EH (cell line): ENCODE measurements around the gene MIDN.
"Not testable (repeated sequence)": the region's sequence is repeated elsewhere in the genome, so short reads cannot be mapped to it uniquely, and the experiment has no call there.

Experiments
- DNase-seq: peaks from one replicate; pipeline ENCODE4 v3.0.0-alpha.2; 2015; ENCODE audit warnings: low read depth

Gene MIDN

DNA sequence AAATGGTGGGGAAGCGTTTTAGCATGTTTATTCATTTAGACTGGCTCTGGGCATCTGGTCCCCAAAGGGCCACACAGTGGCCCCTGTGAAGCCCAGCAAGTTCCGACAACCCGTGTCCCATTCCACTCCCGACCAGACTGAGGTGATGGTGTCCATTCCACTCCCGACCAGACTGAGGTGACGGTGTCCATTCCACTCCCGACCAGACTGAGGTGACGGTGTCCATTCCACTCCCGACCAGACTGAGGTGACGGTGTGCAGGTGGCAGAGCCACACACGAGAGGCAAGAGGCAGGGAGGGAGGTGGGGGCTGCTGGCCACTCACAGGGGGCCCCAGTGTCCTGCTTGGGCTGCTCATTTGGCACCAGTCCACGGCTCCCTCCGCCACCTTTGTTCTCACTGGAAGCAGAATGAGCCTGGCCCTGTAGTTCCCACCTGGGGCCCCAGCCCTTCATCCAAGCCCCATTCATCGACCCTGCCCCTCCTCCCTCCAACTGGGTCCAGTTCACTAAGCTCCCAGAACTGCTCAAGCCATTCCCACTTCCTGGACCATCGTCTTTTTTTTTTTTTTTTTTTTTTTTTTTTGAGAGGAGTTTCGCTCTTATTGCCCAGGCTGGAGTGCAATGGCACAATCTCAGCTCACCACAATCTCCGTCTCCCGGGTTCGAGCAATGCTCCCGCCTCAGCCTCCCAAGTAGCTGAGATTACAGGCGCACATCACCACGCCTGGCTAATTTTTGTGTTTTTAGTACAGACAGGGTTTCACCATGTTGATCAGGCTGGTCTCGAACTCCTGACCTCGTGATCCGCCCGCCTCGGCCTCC lies 1.9 kb upstream of the MIDN start:
- not testable (repeated sequence) for DNase-seq

DNA sequence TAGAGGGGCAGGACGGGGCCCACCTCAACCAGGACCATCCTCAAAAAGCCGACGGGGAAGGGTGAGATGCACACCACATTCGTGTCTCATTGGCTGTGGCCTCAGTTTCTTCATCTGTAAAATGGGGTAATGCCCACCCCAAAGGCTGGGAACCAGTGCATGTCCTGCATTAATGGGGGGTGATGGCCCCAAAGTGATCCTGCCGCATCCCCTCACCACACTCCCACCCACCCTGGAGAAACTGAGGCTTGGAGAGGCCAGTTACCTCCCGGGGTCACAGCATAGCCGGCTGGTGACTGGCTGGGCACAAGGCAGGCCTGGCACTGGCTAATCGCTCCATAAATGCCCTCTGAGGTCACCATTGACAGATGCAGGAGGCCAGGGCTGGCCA lies 640 bp upstream of the MIDN start:
- DNase-seq: no peak

DNA sequence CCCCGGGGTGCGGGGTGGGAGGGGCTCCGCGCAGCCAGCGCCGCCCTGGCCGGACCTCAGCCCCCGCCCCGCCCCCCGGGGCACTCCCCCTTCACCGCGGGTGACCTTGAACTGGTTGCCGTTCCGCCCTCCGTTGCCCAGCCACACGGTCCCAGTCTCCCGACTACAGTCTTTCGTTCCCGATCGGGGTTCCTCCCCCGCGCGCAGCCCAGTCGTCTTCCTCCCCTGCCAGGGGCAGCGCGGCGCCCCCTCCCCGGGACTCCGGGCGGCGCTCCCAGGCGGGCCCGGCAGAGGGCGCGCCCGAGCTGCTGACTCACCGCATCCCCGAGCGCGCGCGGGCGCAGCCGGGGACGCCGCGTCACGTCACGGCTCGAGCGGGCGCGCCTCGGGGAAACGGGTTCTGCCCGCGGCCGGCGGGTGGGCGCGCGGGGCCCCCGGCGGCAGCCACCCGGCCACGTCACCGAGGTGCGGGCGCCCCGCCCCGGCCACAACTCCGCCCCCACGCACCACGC lies 459 bp downstream of the MIDN start:
- peak; percentile 85 for DNase-seq

DNA sequence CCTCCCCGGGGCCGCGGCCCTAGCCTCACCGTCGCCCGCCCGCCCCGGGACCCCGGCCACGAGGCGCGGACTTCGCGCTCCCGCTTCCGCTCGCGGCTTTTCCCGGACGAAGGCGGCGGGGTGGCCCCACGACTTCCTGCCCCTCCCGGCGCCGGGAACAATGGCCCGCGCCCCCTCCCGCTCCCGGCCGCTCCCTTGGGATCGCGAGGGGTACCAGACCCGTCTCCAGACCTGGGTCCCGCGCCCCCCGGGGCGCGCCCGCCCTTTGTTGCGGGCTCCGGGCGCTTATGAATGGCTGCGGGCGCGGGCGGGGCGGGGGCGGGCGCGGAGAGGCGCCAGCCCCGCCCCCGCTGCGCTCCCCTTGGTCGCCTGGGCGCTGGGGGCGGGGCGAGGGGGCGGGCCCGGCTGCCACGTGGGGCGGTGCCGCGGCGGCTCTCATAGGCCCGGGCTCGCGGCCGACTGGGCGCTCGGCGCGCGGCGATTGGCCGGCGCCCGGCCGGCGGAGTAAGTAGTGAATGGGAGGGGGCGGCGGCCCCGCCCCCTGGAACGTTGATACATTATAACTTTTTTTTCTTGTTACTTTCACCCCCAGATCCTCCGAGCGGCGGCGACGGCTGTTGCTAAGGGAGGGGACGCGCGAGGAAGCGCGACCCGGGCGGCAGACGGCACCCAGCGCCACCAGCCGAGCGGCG lies 1.1 kb downstream of the MIDN start:
- DNase-seq: peak; percentile 97

DNA sequence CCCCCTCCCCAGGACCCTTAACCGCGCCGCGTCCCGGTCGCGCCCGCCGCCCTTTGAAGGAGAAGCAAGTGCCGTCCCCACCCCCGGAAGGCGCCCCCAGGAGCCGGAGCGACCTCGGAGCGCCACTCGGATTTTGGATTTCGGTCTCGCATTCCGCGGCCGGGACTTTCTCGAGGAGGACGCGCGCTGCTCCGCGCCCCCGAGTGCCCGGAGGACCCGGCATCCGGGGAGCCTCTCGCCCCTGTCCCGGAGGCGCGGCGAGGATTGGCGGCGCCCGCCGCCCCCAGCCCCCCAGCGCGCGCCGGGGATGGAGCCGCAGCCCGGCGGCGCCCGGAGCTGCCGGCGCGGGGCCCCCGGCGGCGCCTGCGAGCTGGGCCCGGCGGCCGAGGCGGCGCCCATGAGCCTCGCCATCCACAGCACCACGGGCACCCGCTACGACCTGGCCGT lies 1.6 kb downstream of the MIDN start:
- DNase-seq: no peak

DNA sequence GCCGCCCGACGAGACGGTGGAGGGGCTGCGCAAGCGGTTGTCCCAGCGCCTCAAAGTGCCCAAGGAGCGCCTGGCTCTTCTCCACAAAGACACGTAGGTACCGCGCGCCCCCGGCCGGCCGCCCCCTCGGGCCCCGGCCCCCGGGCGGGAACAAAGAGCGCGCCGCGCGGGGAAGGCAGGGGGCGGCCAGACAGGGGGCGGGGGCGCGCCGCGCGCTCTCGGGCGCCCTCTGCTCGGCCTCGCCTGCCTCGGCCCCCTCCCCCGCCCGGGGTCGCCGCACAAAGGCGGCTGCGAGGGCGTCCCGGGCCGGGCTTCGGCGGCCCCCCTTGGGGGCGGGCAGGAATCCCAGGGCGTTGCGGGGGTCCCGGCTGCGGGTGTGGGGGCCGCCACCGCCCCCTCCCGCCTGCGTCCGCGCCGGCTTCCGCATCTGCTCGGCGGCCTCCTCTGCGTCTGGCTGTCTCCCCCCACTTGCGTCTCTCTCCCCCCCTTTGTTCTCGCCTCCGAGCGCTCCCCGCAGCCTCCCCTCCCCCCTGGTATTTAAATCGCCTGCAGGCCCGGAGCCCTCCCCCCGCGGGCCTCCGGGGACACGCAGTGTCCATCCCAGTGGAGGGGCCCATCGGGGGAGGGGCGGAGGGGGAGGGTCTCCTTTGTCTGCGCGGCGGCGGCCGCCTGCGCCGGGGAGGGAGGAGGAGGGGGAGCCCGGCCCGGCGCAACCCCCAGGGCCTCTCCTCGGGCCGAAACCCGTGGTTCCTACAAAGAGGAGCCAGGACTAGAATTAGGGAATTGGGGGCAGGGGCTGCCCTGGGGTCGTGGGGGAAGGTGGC lies 2.3 kb downstream of the MIDN start:
- DNase-seq: peak; percentile 76

DNA sequence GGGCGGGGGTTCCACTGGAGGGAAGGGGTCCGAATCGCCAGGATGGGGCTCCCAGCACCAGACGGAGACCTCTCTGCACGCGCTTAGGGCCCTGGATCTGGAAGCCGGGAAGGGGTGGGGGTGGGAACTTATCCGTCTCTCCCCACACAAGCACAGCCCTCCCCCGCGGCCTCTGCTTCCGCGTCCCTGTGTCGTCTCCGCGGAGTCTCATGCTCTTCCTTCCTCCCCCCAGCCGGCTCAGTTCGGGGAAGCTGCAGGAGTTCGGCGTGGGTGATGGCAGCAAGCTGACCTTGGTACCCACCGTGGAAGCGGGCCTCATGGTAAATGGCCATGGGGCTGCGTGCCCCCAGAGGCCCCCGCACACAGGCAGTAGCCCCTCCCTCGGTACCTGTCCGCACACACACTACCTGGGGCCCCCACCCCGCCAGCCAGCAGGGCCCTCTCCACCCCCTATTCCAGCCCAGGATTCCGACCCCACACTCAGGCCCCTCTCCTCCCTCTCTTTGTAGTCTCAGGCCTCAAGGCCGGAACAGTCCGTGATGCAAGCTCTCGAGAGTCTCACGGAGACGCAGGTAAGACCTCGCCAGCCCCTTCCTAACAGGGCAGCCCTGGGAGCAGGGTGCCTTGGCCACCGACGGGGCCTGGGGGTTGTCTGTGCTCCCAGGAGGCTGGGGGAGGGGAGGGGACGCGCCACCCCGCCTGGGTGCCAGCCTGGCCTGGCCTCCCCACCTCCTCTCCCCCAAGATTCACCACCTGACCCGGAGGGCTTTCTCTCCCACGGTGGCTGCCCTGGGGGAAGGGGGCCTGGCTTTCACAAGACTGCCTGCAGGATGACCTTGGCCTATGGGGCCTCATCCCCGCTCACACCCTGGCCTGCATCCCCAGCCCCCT lies 3.2 kb downstream of the MIDN start:
- peak; percentile 78 for DNase-seq

DNA sequence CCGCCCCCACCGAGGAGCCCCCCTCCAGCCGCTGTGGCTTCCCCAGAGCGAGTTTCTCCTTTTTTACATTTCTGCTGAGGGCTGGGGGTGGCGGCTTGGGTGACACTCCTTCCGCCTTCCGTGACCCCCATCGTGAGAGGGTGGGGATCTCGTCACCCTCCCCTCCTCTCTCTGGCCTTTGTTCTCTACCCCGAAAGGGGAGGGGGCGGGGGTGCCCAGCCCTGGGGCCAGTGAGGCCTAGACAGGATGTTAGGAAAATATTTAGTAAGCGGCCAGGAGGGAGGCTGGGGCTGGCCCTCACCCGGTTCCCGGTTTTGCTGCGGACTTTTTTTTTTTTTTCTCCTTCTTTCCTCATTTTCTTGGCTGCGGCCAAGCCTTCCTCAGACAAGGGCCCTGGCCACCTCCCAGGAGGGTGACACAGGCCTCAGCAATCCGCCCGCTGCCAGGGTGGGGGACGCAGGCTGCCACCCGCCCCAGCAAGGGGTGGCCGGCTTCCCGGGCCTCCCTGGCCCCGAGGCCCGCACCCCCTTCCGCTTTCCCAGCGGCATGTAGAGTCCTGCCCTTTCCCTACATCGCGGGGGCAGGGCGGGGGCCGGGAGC lies 3.9 kb downstream of the MIDN start:
- peak; percentile 98 for DNase-seq

DNA sequence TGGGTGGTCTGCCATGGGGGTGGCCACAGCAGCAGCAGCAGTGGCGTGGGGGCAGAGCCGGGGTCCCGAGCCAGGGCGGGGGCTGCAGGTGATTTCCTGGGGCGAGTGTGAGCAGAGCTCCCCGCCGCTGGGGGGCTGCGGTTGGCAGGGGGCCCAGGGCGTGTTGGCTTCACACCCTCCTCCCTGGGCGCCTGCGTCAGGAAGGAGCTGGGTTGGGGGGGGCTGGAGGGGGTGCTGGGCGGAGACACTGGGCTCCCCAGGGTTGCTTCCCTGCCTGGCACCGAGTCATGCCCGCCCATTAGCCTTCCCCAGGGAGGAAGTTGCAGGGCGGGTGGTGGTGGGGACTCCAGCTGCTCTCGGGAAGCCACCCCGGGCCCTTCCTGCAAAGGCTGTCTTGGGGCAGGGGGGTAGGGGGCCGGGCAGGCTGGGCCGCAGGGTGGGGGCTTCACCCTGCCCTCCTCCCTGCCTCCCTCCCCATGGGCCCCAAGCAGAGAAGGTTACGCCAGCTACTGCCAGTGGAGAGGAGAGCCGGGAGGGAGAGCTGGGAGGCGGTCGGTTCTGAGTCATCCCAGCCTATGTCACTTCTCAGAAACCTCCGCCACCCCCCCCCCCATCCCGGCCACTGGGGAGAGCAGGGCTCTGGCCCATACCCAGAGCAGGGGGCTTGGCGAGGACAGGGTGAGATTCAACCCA lies 4.6 kb downstream of the MIDN start:
- peak; percentile 99 for DNase-seq

DNA sequence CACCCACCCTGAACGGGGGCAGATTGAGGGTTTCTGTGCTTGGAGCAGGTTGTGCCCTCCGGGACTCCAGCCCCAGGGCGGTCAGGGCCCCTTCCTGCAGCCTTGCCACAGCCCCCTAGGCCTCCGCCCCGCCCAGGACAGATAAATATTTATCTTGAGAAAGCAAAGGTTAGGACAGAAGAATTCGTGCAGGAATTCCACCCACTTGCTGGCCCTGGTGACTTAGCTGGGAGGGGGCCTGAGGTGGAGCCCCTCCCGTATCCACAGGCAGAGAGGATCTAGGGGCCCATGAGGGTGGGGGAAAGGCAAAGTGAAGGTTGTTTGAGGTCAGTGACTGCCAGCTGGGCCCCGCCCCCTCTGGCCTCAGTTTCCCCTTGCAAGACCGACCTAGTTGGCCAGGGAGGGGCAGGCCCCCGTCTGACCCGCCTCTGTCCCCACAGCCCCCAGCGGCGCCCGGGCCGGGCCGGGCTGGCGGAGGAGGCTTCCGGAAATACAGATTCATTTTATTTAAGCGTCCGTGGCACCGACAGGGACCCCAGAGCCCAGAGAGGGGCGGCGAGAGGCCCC lies 5.2 kb downstream of the MIDN start:
- DNase-seq: no peak

DNA sequence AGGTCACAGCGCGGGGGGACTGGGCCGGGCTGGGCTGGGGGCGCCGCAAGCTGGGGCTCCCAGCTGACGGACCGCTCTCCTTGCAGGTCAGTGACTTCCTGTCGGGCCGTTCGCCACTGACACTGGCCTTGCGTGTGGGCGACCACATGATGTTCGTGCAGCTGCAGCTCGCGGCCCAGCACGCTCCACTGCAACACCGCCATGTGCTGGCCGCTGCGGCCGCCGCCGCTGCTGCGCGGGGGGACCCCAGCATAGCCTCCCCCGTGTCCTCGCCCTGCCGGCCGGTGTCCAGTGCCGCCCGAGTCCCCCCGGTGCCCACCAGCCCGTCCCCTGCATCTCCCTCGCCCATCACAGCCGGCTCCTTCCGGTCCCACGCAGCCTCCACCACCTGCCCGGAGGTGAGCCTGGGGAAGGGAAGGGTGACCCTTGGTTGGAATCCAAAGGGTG lies 5.7 kb downstream of the MIDN start:
- DNase-seq: no peak

DNA sequence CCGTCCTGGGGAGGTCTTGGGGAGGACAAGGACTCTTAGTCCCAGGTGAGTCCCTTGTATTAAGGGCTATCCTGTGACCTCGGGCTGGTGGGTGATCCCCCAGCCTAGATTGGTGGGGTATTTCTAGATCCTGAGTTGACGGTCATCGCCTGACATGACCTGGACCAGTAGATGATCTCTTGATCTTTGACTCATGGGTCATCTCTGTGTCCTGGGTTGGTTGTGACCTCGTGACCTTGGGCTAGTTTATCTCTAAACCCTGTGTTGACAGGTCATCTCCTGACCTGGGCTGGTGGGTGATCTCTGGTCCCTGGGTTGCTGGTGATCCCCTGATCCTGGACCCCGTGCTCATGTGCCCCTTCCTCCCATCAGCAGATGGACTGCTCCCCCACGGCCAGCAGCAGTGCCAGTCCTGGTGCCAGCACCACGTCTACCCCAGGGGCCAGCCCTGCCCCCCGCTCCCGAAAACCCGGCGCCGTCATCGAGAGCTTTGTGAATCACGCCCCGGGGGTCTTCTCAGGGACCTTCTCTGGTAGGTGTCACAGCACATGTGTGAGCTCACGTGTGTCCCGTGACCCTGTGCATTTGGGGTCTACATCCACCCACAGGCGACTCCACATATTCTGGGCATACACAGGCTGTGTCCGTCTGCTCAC lies 6.3 kb downstream of the MIDN start:
- DNase-seq: no peak

DNA sequence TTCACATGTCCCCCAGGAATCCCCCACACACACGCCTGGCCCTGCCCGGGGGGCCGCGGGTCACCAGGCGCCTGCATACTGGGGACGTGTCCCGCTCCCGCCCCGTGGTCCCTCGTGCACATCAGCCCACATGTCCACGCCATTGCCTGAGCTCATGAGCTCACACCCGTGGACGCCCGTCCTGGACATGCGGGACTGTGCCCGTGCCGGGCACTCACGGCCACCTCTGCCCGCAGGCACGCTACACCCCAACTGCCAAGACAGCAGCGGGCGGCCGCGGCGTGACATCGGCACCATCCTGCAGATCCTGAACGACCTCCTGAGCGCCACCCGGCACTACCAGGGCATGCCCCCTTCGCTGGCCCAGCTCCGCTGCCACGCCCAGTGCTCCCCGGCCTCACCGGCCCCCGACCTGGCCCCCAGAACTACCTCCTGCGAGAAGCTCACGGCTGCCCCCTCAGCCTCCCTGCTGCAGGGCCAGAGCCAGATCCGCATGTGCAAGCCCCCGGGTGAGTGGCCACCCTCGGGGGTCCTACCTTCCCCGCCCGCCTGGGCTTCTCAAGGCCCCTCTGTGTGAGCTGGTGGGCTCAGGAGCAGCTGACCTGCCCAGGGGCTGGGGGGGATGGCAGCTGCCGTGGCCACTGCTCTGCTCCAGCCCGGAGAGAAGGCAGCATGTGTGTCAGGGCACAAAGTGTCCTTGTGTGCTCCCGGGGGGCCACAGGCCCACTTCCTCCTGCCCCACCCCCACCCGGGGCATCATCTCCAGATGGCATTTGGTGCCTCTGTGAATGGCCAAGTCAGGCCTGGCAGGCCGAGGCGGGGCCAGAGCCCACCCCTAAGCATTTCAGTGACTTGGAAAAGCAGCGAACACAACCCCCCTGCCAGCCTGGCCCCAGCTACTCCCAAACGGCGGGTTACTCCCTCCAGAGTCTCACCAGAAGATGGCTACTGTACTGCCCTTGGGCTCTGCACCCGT lies 7.1 kb downstream of the MIDN start:
- no peak for DNase-seq

DNA sequence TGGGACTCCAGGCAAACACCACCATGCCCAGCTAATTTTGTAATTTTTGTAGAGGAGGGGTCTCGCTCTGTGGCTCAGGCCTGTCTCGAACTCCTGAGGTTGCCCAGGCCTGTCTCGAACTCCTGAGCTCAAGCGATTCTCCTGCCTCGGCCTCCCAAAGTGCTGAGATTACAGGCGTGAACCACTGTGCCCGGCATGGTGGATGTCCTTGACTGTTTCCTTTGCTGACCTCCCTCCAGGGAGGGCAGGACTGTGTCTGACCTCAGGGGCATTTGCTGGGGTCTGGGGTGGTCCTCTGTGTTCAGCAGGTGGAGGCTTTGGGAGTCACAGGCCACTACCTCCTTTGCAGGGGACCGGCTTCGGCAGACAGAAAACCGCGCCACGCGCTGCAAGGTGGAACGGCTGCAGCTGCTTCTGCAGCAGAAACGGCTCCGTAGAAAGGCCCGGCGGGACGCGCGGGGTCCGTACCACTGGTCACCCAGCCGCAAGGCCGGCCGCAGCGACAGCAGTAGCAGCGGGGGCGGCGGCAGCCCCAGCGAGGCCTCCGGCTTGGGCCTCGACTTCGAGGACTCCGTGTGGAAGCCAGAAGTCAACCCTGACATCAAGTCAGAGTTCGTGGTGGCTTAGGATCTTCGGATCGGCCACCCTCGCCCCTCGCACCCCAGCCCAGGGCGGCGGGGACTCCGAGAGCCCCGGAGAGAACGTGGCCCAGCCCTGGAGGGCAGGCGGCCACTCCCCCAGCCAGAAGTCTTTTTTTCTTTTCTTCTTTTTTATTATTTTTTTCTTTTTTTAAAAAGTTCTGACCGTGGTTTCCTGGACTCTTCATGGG lies 8.5 kb downstream of the MIDN start:
- DNase-seq: no peak

DNA sequence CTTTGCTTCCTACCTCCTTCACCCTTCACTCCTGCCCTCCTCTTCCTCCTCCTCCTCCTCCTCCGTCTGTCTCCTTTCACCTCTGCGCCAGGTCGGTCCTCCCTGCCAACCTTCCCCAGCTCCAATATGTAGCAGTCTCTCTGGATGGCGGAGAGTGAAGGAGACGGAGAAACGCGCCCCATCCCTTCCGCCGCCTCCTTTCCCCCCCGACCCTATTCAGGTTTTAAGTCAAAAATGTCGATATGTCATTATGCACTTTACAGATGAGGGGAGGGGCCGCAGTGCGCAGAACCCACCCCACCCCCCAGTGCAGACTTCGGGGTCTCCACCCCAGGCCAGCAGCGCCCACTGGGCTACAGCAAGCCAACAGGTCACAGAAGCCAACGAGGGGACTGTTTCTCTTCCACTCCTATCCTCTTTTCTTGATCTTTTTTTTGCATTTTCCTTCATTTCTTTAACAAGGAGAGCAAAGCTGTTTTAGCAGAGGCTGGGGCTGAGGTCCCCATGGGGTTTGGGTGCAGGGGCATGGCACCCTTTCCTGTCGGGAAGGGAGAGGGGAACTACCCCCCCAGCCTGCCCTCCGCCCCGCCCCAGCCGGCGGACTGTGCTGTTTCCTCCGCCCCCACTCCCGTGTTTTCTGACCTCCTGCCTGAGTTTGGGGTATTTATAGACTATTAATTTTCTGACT lies 9.2 kb downstream of the MIDN start:
- DNase-seq: no peak

DNA sequence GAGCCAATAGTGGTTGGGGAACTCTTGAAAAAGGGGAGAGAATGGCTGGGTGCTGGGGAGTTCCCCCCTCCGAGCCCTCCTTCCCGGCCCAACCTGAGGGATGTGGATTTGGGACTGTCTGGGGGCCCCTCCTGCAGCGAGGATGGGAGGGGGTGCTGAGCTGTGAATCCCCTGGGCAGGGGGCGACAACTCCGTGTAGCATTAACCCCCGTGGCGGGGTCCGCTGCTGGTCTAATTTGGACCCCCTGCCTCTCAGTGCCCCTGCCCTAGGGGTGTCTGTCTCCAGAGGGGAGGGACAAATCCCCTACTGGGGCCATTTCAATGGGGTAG lies 9.7 kb downstream of the MIDN start:
- DNase-seq: no peak

DNA sequence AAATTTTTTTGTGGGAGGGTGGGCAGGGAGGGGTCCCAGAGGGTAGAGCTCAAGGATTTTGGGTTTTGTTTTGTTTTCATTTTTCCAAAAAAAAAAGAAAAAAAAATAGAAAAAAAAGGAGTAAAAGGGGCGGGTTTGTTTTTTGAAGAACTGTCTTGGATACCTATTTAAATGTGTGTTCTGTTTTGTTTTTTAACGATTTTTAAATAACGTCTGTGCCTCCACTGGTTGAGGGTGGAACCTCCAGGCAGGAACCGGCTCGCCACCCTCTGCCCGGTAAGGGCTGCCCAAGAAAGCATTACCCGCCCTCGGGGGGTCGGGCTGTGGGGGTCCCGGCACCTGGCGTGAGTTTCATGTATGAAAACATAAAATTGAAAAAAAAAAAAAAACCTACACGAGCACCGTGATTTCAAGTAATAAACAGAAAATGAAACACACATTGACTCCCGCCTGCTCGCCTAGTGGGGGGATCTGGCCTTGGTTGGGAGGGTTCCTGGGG lies 10.4 kb downstream of the MIDN start:
- no peak for DNase-seq
